HEK293 (cell line): ENCODE data around the gene SIKE1.

Source experiments
- CTCF ChIA-PET: fragments of 350-600 bp; formaldehyde crosslinking; extraction: SDS; loops from one replicate; lab custom pipeline; 2021; ENCODE audit warnings: antibody characterized with exemption; lab: Yijun Ruan, JAX
- POLR2A ChIA-PET: fragments of 300-600 bp; formaldehyde crosslinking; extraction: SDS; loops from one replicate; lab custom pipeline; 2020; ENCODE audit warnings: antibody characterized with exemption, inconsistent platforms; lab: Yijun Ruan, JAX
- H3K27ac ChIP-seq: fragments of 200-500 bp; sonication (Bioruptor generic); 2 replicates; pipeline ENCODE4 v1.5.1; 2014; ENCODE audit warnings: low read depth, low read length, control low read depth, inconsistent platforms; ENCODE audit errors: extremely low read depth
- H3K36me3 ChIP-seq, 2 experiments: fragments of 200-500 bp in 1 of 2; sonication (Bioruptor generic) in 1 of 2; 1 replicate in 1 of 2; 2 replicates in 1 of 2; pipeline ENCODE4 v1.5.1; 2014 to 2017; ENCODE audit warnings: inconsistent platforms in 2 of 2, low read length in 2 of 2; ENCODE audit not compliant: control insufficient read depth in 2 of 2, insufficient read depth in 1 of 2
- H3K4me1 ChIP-seq: fragments of 200-500 bp; sonication (Bioruptor generic); 2 replicates; pipeline ENCODE4 v1.5.1; 2014; ENCODE audit warnings: mild to moderate bottlenecking, low read length, inconsistent platforms; ENCODE audit not compliant: control insufficient read depth, insufficient read depth
- H3K4me3 ChIP-seq: 2 replicates; pipeline ENCODE4 v1.5.1; 2011; ENCODE audit warnings: low read depth, mild to moderate bottlenecking, control low read depth, low read length, moderate library complexity
- H3K9me3 ChIP-seq: fragments of 200-500 bp; sonication (Bioruptor generic); 2 replicates; pipeline ENCODE4 v1.5.1; 2014; ENCODE audit warnings: low read depth, low read length, inconsistent platforms; ENCODE audit not compliant: control insufficient read depth, insufficient read depth
- CTCF ChIP-seq: fragments of 450-650 bp; formaldehyde crosslinking; IDR thresholded peaks from 2 replicates; pipeline ENCODE4 v1.5.1; 2016; ENCODE audit warnings: missing biosample characterization, missing genetic modification characterization
- HOXA7 ChIP-seq: sonication (generic); formaldehyde crosslinking; IDR thresholded peaks from 2 replicates; pipeline ENCODE4 v1.8.1; 2022; ENCODE audit warnings: missing genetic modification reagents, borderline replicate concordance
- HOXC10 ChIP-seq: sonication (generic); formaldehyde crosslinking; IDR thresholded peaks from 2 replicates; pipeline ENCODE4 v1.8.1; 2023; ENCODE audit warnings: mild to moderate bottlenecking, missing genetic modification reagents
- MEIS1 ChIP-seq: sonication (generic); formaldehyde crosslinking; IDR thresholded peaks from 2 replicates; pipeline ENCODE4 v1.8.1; 2022; ENCODE audit warnings: missing genetic modification reagents, mild to moderate bottlenecking, borderline replicate concordance
- PRDM1 ChIP-seq: fragments of 450-650 bp; formaldehyde crosslinking; IDR thresholded peaks from 2 replicates; pipeline ENCODE4; 2016; ENCODE audit warnings: missing biosample characterization, missing genetic modification characterization
- PRDM10 ChIP-seq: fragments of 450-650 bp; formaldehyde crosslinking; IDR thresholded peaks from 2 replicates; pipeline ENCODE4 v1.5.1; 2016; ENCODE audit warnings: missing biosample characterization, missing genetic modification characterization
- PRDM2 ChIP-seq: fragments of 450-650 bp; formaldehyde crosslinking; IDR thresholded peaks from 2 replicates; pipeline ENCODE4 v1.5.1; 2016; ENCODE audit warnings: missing biosample characterization, missing genetic modification characterization, borderline replicate concordance
- PRDM6 ChIP-seq: fragments of 450-650 bp; formaldehyde crosslinking; IDR thresholded peaks from 2 replicates; pipeline ENCODE4 v1.5.1; 2017; ENCODE audit warnings: missing biosample characterization, missing genetic modification characterization
- ZFP41 ChIP-seq: fragments of 450-650 bp; formaldehyde crosslinking; IDR thresholded peaks from 2 replicates; pipeline ENCODE4 v1.5.1; 2016; ENCODE audit warnings: missing biosample characterization, missing genetic modification characterization, borderline replicate concordance
- ZNF121 ChIP-seq: fragments of 450-650 bp; formaldehyde crosslinking; IDR thresholded peaks from 2 replicates; pipeline ENCODE4 v1.5.1; 2016; ENCODE audit warnings: missing biosample characterization, missing genetic modification characterization
- ZNF266 ChIP-seq: fragments of 450-650 bp; formaldehyde crosslinking; IDR thresholded peaks from 2 replicates; pipeline ENCODE4 v1.5.1; 2016; ENCODE audit warnings: missing biosample characterization, missing genetic modification characterization, low read depth
- ZNF518A ChIP-seq: fragments of 450-650 bp; formaldehyde crosslinking; conservative IDR thresholded peaks from 2 replicates; pipeline ENCODE4 v1.5.1; 2016; ENCODE audit warnings: low read depth, missing biosample characterization, missing genetic modification characterization
- ZNF558 ChIP-seq: fragments of 450-650 bp; formaldehyde crosslinking; IDR thresholded peaks from 2 replicates; pipeline ENCODE4 v1.5.1; 2016; ENCODE audit warnings: missing biosample characterization, missing genetic modification characterization
- ZNF561 ChIP-seq: fragments of 450-650 bp; IDR thresholded peaks from 2 replicates; pipeline ENCODE4 v1.5.1; 2018; ENCODE audit warnings: missing biosample characterization, missing genetic modification characterization, borderline replicate concordance
- ZNF677 ChIP-seq: fragments of 450-650 bp; IDR thresholded peaks from 2 replicates; pipeline ENCODE4 v1.5.0; 2018; ENCODE audit warnings: missing biosample characterization, mild to moderate bottlenecking, missing genetic modification characterization, moderate library complexity
- ZNF707 ChIP-seq: fragments of 450-650 bp; formaldehyde crosslinking; IDR thresholded peaks from 2 replicates; pipeline ENCODE4 v1.5.1; 2016; ENCODE audit warnings: missing biosample characterization, missing genetic modification characterization
- ZNF747 ChIP-seq: fragments of 450-650 bp; formaldehyde crosslinking; IDR thresholded peaks from 2 replicates; pipeline ENCODE4 v1.5.1; 2016; ENCODE audit warnings: missing biosample characterization, missing genetic modification characterization

Gene SIKE1

GRCh38 chr1:114746450-114747121 lies 33.9 kb downstream of the SIKE1 start (continued):
- TF ChIP-seq ZNF518A (tag by site-specific recombination) (no peak), ZNF121 (tag by site-specific recombination) (no peak)

GRCh38 chr1:114745291-114745690 lies 35.2 kb downstream of the SIKE1 start:
- POLR2A ChIA-PET: no interaction called here
- no peaks in the 10 kb centered on the region for H3K4me1 ChIP-seq
- CTCF ChIA-PET: interaction anchor here (1.0 kb wide), 1 partner anchor 19 kb away, joined by 3 read pairs; no protein-coding TSS in a partner anchor
- H3K27ac ChIP-seq: no peak overlapping the region
- H3K9me3 ChIP-seq: no peaks in the 10 kb centered on the region
- H3K4me3 ChIP-seq: no peak overlapping the region
- H3K36me3 ChIP-seq: peaks cover 47 to 87% of the 10 kb centered on the region in 2 experiments
- TF ChIP-seq ZNF747 (tag by site-specific recombination) (no peak), ZNF677 (tag by site-specific recombination) (no peak), HOXA7 (CRISPR knock-in tag) (no peak), ZNF266 (tag by site-specific recombination) (no peak), MEIS1 (CRISPR knock-in tag) (no peak), PRDM2 (tag by site-specific recombination) (no peak), ZNF558 (tag by site-specific recombination) (no peak), ZNF561 (tag by site-specific recombination) (no peak), ZNF707 (tag by site-specific recombination) (no peak), PRDM6 (tag by site-specific recombination) (no peak), ZFP41 (no peak), PRDM10 (tag by site-specific recombination) (no peak), HOXC10 (CRISPR knock-in tag) (no peak), PRDM1 (tag by site-specific recombination) (no peak), CTCF (tag by site-specific recombination) (no peak)
